Glutamatergic neuron (in vitro differentiated cells): ENCODE data around the gene RACGAP1. TPM values are rescaled to one million over a fixed set of nuclear protein-coding genes. Genes with fewer than 3 reads are reported as not detected.
"Not testable (repeated sequence)": the region's sequence is repeated elsewhere in the genome, so short reads cannot be mapped to it uniquely, and the experiment has no call there.

Experiments used
- DNase-seq: peaks from one replicate; pipeline ENCODE4 v3.0.0; 2022
- H3K27ac Mint-ChIP-seq: one replicate; pipeline ENCODE4 v1.8.0; 2020; ENCODE audit warnings: mild to moderate bottlenecking, mixed read lengths, inconsistent platforms; ENCODE audit not compliant: unreplicated experiment
- H3K27me3 Mint-ChIP-seq: one replicate; pipeline ENCODE4 v1.8.0; 2020; ENCODE audit warnings: mild to moderate bottlenecking, moderate library complexity, mixed read lengths, inconsistent platforms; ENCODE audit not compliant: unreplicated experiment
- H3K36me3 Mint-ChIP-seq: one replicate; pipeline ENCODE4 v1.8.0; 2020; ENCODE audit warnings: mild to moderate bottlenecking, mixed read lengths, inconsistent platforms; ENCODE audit not compliant: unreplicated experiment
- H3K4me1 Mint-ChIP-seq: one replicate; pipeline ENCODE4 v1.8.0; 2020; ENCODE audit warnings: mild to moderate bottlenecking, low read depth, mixed read lengths, inconsistent platforms; ENCODE audit not compliant: unreplicated experiment
- H3K4me3 Mint-ChIP-seq: one replicate; pipeline ENCODE4 v1.8.0; 2020; ENCODE audit warnings: mild to moderate bottlenecking, mixed read lengths, inconsistent platforms; ENCODE audit not compliant: unreplicated experiment
- H3K9me3 Mint-ChIP-seq: one replicate; pipeline ENCODE4 v1.8.0; 2020; ENCODE audit warnings: mild to moderate bottlenecking, moderate library complexity, mixed read lengths, inconsistent platforms; ENCODE audit not compliant: unreplicated experiment
- total RNA-seq: library from RNA; stranded (reverse); fragmentation: NEBNext Ultra II Directional; extraction: Animal tissue kit (Norgen Biotek cat#: 25700); gene quantifications from one replicate; pipeline ENCODE4 v1.2.1, GENCODE V29; 2021; ENCODE audit not compliant: unreplicated experiment
- TF ChIP-seq, protein P1 (sequence below): fragments of 200-600 bp; sonication (generic); IDR thresholded peaks from one replicate; pipeline ENCODE4 v1.5.0; 2021; ENCODE audit not compliant: partially characterized antibody, unreplicated experiment

The RACGAP1 gene
- total RNA-seq, 1 donor from 2014 or later = 47.1 TPM

DNA sequence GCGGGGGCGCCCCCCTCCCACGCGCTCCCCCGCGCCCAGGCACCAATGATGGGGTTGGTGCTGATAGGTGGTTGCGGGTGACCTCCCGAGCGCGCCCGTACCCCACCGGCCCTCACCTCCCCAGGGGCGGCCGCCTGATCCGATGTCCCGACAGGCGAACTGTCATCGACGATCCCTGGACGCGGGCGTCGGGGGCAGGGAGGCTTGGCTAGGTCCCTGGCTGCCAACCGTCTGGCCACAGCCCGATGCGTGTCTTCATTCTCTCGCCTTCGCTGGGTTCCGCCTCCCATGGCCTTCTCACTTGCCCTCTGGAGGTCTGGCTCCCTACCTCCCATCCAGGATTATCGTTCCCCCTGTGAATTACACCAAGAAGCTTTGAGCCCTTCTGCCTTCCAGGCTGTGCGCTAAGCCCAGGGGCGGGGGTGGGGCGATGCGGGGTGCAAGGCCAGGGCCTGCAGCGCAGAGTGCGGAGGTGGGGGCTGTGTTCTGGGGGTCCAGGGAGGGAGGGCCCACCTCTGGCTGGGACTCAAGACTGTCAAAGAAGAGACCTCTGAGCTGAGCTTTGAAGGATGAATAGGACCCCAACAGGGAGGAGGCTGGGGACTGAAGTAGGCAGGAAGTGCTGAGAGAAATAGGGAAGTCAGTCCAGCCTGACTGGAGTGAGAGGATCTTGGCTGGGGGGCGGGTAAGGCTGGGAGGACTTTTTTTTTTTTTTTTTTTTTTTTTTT is 7.7 kb upstream of the RACGAP1 start:
- DNase-seq = peak; percentile 51
- Mint-ChIP-seq H3K4me3 (peak overlapping the region; percentile 61), H3K27ac (no peak overlapping the region), H3K36me3 (no peaks in the 10 kb centered on the region), H3K4me1 (no peaks in the 10 kb centered on the region), H3K27me3 (no peaks in the 10 kb centered on the region), H3K9me3 (no peaks in the 10 kb centered on the region)
- TF ChIP-seq, protein P1, sequence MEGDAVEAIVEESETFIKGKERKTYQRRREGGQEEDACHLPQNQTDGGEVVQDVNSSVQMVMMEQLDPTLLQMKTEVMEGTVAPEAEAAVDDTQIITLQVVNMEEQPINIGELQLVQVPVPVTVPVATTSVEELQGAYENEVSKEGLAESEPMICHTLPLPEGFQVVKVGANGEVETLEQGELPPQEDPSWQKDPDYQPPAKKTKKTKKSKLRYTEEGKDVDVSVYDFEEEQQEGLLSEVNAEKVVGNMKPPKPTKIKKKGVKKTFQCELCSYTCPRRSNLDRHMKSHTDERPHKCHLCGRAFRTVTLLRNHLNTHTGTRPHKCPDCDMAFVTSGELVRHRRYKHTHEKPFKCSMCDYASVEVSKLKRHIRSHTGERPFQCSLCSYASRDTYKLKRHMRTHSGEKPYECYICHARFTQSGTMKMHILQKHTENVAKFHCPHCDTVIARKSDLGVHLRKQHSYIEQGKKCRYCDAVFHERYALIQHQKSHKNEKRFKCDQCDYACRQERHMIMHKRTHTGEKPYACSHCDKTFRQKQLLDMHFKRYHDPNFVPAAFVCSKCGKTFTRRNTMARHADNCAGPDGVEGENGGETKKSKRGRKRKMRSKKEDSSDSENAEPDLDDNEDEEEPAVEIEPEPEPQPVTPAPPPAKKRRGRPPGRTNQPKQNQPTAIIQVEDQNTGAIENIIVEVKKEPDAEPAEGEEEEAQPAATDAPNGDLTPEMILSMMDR = no peak

DNA sequence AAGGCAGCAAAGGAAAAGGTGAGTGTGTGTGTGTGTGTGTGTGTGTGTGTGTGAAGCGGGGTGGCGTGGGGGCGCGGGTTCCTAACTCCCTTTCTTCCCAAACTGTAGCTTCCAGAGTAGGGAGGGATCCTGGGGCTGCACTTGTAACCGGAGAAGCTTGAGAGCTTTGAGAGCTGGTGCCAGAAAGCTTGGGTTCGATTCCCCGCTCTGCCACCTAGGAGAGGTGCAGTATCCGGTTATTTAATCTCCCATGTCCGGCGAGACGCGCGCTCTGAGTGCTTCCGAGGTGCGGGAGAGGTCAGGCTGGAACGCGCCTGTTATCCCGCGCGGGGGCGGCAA is 7.2 kb upstream of the RACGAP1 start:
- no peaks in the 10 kb centered on the region for H3K4me1 Mint-ChIP-seq
- no peak overlapping the region for H3K27ac Mint-ChIP-seq
- H3K9me3 Mint-ChIP-seq = no peaks in the 10 kb centered on the region
- no peaks in the 10 kb centered on the region for H3K36me3 Mint-ChIP-seq
- peaks cover 3% of the 10 kb centered on the region for H3K27me3 Mint-ChIP-seq
- TF ChIP-seq, protein P1 = no peak
- H3K4me3 Mint-ChIP-seq = peak overlapping the region; percentile 25
- DNase-seq = no peak

DNA sequence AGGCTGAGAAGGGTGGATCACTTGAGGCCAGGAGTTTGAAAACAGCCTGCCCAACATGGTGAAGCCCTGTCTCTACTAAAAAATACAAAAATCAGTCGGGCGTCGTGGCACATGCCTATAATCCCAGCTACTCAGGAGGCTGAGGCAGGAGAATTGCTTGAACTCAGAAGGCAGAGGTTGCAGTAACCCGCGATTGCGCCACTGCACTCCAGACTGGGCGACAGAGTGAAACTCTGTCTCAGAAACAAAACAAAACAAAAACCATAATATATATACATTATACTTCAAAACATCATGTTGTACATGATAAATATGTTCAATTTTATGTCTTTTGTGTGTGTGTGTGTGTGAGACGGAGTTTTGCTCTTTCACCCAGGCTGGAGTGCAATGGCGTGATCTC is 5.2 kb upstream of the RACGAP1 start:
- H3K27me3 Mint-ChIP-seq, H3K4me1 Mint-ChIP-seq, H3K4me3 Mint-ChIP-seq, H3K27ac Mint-ChIP-seq, DNase-seq, H3K36me3 Mint-ChIP-seq, H3K9me3 Mint-ChIP-seq: not testable (repeated sequence)

DNA sequence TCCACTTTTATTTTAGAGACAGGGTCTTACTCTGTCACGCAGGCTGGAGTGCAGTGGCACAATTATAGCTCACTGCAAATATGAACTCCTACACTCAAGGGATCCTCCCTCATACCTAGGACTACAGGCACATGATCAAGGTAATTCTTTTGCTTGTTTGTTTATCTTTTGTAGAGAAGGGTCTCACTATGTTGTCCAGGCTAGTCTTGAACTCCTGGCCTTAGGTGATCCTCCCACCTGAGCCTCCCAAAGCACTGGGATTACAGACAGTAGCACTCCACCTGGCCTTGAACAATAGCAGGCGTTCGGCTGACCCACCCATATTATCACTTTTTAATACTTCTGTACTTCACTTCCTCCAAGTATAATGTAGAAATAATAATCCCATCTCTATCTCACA is 1.4 kb upstream of the RACGAP1 start:
- TF ChIP-seq, protein P1 = no peak
- Mint-ChIP-seq H3K4me1 (peaks cover 9% of the 10 kb centered on the region), H3K9me3 (no peaks in the 10 kb centered on the region), H3K36me3 (no peaks in the 10 kb centered on the region), H3K27me3 (peaks cover 6% of the 10 kb centered on the region), H3K27ac (no peak overlapping the region), H3K4me3 (no peak overlapping the region)
- DNase-seq = no peak

DNA sequence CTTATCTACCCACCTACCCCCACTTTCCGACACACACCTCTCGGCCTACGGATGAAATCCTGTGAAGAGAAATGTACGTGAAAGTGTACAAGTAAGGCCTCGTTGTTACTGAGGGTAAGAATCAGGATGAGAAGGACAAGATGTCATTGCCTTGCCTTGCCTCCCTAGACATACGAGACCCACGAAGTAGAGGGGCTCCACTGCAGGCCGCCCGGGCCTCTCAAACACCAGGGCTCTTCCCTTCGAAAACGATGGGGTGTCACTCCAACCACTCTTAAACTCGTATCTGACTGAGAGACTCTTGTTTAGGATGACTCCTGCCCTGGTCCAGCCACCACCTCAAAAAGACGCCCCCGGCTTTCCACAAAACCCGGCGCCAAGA is 498 bp downstream of the RACGAP1 start:
- Mint-ChIP-seq H3K4me3 (peak overlapping the region; percentile 100), H3K36me3 (no peaks in the 10 kb centered on the region), H3K4me1 (peaks cover 18% of the 10 kb centered on the region), H3K9me3 (no peaks in the 10 kb centered on the region), H3K27me3 (peaks cover 8% of the 10 kb centered on the region), H3K27ac (peak overlapping the region; percentile 23)
- TF ChIP-seq, protein P1 = no peak
- DNase-seq = no peak
